ENCODE data around the gene FCHSD2.

- TF ChIP-seq CTCF (IDR thresholded peaks at IDR 0.05; ENCODE audit: control extremely low read depth in 1 of 3, insufficient read depth in 1 of 3, low read depth in 1 of 3, low read length in 3 of 3) (no peak), EZH2 (IDR thresholded peaks at IDR 0.05; ENCODE audit: low read depth, low read length, severe bottlenecking) (no peak), HDAC2 (IDR thresholded peaks at IDR 0.05; ENCODE audit: borderline replicate concordance in 1 of 2, low read depth in 2 of 2, low read length in 2 of 2) (no peak), POLR2AphosphoS5 (IDR thresholded peaks at IDR 0.05; ENCODE audit: low read depth, low read length) (no peak), EGR1 (IDR thresholded peaks at IDR 0.05; ENCODE audit: borderline replicate concordance, low read depth, low read length) (no peak), NANOG (IDR thresholded peaks at IDR 0.05; ENCODE audit: insufficient read depth, low read depth, low read length, poor library complexity, severe bottlenecking) (no peak), SAP30 (IDR thresholded peaks at IDR 0.05; ENCODE audit: insufficient read depth, insufficient replicate concordance, low read length) (no peak), MAX (IDR thresholded peaks at IDR 0.05) (no peak), CHD1 (IDR thresholded peaks at IDR 0.05; ENCODE audit: low read depth, low read length) (no peak), CHD7 (IDR thresholded peaks at IDR 0.05; ENCODE audit: insufficient replicate concordance, low read length) (no peak), SUZ12 (IDR thresholded peaks at IDR 0.05; ENCODE audit: low read length) (no peak), POLR2A (IDR thresholded peaks at IDR 0.05; ENCODE audit: control extremely low read depth in 1 of 2, low read depth in 2 of 2, low read length in 2 of 2) (no peak)
Observed at GRCh38 chr11:73019996-73020395, 122.1 kb downstream of the FCHSD2 start.
